HT1080 (cell line): Measurements from ENCODE around the gene SLC29A3. TPM values are rescaled to one million over a fixed set of nuclear protein-coding genes. Genes with fewer than 3 reads are reported as not detected.
"Not testable (repeated sequence)": the region's sequence is repeated elsewhere in the genome, so short reads cannot be mapped to it uniquely, and the experiment has no call there.

Experiments
- DNase-seq: peaks from one replicate; pipeline ENCODE4 v3.0.0-alpha.2; 2015; ENCODE audit warnings: low read depth
- polyA plus RNA-seq, 2 experiments: library from polyadenylated mRNA; depleted of rRNA; stranded (reverse); fragments of >200 nt; gene quantifications; 2 replicates each; pipeline ENCODE4 v1.2.3, GENCODE V29; 2015
- total RNA-seq: library from RNA; depleted of rRNA; stranded (reverse); fragments of >200 nt; shearing (Covaris generic); gene quantifications from 2 replicates; pipeline ENCODE4 v1.2.3, GENCODE V29; 2014; rRNA removed

The SLC29A3 gene
- 1.4 and 1.6 TPM in 2 replicates for total RNA-seq
- polyA plus RNA-seq (2015; cell fraction: cytosol; rRNA removed): 2.2 and 2.8 TPM in 2 replicates
- polyA plus RNA-seq (2015; cell fraction: nucleus; rRNA removed): 1.7 and 1.8 TPM in 2 replicates

DNA sequence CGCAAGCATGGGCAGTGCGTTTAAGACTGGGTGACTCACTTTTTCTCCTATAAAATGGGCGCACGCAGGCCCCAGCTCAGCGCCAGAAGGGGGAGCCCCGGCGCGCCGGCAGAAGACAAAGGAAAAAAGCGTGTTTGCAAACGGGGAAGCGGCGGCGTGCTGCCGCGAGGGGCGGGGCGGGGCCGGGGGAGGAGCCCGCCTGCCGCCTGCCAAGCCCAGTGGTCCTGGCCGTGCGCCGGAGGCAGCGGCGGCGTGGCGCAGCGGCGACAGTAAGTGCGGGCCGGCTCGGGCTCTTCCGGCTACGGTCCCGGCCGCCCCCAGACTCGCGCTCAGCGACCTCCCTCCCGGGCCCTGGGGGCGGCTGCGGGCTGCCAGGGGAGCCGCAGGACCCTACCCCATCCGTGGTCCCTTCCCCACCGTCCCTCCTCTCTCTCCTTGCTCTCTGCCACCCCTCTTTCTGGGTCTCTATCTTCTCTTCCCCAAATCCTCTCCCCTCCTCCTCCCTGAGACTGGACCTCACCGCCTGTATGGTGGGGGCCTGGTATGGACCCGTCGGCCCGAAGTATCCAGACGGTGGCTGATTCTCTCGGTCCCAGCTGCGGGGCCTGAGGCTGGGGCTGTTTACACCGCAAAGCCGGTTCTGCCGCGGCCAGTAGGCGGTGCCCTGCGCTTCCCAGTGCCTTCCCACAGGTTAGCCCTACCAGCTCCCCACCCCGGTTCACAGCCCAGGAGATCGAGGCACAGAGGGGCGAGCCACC is at the start of gene SLC29A3:
TSS of gene SLC29A3 (plus strand) at position 218 of the 758 bp plus-strand sequence. CDS start at position 269, 51 bp downstream.
- DNase-seq: peak; percentile 78

DNA sequence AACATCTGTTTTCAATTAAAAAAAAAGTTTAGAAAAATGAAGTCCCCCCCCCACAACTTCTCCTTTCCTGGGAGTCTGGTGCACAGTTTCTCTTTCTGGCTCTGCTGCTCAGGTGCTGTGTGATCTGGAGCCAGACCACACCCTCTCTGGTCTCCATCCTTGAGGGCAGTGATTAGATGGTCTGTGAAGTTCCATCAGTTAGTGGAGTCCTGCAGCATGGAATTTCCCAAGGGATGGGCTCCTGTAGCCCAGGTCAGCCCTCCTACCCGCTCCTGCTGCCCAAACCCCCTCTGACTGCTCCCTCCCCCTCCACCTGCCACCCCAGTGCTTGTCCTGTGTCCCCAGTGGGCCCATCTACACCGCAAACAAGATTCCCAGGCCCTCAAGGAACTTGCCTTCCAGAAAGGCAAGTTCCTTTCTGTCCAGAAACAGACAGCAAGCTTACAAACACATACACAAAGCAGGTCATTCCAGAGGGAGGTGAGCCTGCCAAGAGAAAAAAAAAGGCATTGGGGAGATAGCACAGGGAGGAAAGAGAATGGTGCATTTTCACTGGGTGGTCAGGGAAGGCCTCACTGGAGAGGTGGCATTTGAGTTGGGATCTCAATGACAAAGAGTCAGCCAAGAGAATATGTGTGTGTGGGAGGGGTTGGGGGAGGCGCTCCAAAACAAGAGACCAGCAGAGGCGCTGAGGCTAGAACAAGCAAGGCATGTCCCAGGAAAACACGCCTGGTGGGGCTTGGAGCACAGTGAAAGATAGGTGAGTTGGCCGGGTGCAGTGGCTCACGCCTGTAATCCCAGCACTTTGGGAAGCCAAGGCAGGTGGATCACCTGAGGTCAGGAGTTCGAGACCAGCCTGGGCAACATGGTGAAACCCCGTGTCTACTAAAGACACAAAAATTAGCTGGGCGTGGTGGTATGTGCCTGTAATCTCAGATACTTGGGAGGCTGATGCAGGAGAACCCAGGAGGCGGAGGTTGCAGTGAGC is 49.5 kb upstream of the SLC29A3 start:
- DNase-seq: no peak

DNA sequence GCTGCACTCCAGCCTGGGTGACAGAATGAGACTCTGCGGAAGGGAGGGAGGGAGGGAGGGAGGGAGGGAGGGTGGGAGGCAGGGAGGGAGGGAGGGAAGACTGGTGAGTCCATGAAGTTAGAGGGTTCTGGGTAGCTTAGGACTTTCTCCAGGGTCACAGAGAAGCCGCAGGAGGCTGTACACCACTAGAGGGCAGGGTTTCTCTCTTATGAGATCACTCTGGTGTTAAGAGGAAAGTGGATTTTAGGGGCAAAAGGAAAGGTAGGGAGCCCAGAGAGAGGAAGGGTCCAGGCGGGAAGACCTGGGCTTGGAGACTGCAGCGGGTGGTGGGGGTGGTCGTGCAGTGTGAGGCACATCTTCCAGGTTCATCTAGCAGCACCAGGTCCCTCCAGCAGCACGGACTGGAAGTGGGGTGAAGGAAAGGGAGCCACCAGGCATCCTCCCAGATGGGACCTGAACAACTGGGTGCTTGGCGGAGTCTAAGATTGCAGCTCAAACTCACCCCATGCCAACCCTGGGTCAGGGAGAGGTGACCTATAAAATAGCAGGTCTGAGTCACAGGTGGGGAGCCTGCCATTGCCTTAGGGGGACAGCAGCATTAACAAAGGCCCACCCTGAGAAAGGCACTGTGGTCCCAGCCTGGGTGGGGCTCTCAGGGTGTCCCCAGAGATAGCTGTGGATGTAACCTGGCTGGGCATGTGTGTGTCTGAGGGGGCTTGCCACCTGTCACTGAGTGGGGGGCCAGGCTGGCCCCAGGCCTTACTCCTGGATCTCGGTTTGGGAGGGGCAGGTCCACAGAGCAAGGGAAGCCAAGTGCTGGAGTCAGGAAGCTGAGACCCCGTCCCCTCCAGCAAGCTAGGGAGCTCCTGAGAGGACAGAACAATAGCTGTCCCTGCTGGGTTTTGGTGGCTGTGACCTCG is 48.5 kb upstream of the SLC29A3 start:
- DNase-seq: peak; percentile 65

DNA sequence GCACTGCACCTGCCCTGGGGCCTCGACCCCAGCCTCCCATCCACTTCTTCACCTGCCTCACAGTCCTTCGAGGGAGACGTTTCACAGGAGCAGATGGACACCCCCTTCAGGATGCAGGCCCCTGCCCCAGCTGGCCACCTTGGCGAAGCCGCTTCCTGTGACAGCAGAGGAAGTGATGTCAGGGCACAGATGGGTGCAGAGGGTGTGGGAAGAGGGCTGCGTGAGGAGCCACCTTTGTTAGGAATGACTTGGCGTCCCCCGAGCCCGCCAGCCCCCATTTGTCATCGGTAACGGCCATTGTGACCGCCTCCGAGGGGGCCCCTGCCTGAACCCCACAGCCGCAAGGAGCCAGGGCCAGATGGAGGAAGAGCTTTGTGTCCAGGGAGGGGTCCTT is 47.4 kb upstream of the SLC29A3 start:
- DNase-seq: peak; percentile 20

DNA sequence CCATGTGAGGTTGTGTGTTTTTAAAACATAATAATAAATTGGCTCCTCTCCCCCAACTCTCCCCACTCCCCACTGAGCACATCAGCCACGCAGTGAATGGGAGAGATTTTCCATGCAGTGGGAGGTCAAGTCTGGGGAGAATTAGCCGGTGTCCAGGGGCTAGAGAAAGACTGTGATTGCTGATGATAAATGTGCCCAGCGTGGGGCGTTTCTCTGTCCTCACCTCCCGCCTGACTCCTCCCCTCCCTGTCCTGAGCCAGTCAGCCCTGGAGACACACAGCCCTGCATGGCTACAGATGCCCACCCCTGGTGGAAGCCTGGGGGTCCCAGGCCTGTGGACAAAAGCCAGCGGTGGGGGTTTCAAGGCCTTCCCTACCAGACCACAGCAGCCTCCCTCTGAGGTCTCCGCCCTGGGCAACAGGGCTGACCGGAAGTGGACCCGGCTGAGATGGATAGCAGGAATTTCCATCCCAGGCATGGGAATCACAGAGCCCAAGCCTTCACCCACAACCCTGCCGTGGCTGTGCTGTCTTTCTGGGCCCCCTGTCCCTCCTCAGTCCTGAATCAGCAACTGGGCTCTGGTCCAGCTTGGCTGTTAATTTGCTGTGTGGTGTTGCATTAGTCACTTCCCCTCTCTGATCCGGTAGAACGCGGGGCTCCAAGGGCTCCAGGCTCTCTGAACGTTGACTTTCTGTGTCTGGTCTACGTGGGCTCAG is 46.8 kb upstream of the SLC29A3 start:
- peak; percentile 77 for DNase-seq

DNA sequence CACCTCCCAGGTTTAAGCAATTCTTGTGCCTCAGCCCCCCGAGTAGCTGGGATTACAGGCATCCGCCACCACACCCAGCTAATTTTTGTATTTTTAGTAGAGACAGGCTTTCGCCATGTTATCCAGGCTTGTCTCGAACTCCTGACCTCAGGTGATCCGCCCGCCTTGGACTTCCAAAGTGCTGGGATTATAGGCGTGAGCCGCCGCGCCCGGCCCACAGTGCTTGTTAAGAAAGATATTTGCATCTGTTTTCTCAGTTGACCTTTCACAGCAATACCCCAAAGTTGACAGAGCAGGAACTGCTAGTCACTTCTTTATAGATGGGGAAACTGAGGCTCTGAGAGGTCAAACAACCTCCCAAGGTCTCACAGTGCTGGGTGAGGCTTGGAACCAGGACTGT is 46.1 kb upstream of the SLC29A3 start:
- not testable (repeated sequence) for DNase-seq

DNA sequence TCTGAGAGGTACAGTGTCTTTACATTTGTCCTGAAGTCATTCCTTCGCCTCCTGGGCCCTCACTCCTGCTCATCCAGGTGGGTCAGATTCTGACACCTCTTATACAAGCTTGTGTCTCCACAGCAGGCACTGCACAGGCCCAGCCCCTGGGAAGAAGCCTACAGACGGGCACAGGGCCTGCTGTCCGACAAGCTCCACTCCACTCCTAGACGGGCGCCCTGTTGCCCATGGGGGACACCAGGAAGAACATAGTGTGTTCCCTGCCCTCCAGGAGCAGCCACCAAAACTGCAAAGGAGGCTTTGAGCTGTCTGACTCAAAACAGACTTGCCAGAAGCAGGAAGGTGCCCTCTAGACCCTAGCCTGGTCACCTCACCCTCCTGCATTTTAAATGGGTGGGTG is 45.6 kb upstream of the SLC29A3 start:
- DNase-seq: no peak

DNA sequence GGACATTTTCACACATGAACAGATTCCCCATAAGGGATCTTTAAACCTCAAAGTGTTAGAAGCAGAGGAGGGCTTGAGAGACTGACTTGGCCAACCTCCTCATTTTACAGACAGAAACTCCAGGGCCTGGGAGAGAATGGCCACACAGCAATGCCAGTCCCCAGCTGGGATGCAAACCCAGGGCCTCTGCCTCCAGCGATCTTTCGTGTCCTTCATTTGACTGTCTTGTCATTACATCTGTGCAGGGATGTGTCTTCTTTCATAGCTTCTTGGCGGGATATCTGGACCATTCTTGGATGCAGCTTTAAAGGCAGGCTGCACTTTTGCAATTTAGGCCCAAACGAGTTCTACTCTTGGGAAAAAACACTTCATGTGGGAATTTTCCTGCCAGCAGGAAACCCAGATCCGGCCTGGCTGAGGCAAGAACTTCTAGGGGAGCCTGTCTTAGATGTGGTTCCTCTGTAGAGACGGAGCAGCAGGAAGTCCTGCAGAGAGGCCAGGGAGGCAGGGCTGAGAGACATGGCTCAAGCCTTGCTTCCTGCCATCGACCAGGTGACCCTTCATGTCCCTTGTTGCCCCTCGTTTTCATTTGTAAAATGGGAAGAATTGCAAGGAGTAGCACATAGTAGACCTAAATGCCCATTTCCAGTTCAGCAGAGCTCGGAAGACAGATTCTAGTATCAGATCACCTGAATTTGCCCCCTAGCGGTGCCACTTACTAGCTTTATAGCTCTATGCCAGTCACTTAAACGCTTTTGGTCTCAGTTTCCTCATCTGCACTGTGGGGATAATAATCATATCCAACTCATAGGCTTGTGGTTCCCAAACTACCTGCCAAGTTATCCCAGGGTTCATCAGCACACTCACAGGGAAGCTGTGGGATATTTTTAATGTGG is 43.9 kb upstream of the SLC29A3 start:
- no peak for DNase-seq

DNA sequence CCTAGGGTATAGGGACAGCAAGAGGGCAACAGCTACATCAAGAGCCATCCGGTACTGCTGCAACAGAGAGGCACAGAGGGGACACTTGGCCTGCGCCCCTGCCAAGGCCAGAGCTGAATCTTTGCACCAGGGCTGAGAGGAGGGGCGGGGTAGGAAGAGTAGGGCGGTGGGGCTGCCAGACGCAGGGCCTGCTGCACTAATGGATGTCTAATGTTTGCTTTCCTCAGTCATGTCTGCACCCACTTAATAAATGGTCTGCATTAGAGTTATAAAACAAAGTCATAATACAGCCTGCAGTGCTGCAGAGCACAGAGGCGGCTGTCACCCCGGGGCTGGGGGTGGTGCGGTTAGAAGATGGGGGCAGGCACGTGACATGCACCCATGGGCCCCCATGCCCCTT is 42.2 kb upstream of the SLC29A3 start:
- DNase-seq: no peak

DNA sequence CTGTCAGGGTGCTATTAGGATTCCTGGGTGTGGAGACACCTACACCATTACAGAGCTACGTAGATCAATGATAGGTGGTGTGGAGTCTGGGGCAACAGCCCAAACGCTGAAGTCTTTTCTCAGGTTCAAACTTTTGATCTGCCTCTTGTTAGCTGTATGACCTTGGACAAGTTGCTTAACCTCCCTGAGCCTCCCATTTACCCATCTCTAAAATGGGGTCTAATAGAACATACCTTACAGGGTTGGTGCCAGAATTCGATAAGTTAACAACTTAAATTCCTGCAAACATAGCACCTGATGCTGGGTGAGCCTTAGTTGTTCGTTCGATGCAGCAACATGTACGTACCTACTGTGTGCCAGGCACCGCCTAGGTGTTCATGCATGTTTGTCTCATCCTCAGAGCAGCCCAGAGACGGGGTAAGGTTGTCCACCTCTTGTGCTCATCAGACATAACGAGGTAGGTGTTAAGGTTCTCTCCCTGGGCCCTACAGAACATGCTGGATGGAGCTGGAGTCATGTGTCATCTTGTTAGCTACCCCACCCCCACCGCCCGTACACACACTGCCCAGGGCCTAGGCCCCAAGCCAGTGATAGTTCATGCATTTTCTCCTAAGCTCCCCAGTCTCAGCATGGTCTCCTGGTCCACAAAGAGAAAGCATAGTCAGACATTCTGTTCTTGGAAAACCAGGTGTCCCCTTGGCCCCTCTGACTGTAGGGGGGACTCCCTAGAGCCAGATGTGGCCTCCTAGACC is 41.0 kb upstream of the SLC29A3 start:
- no peak for DNase-seq

DNA sequence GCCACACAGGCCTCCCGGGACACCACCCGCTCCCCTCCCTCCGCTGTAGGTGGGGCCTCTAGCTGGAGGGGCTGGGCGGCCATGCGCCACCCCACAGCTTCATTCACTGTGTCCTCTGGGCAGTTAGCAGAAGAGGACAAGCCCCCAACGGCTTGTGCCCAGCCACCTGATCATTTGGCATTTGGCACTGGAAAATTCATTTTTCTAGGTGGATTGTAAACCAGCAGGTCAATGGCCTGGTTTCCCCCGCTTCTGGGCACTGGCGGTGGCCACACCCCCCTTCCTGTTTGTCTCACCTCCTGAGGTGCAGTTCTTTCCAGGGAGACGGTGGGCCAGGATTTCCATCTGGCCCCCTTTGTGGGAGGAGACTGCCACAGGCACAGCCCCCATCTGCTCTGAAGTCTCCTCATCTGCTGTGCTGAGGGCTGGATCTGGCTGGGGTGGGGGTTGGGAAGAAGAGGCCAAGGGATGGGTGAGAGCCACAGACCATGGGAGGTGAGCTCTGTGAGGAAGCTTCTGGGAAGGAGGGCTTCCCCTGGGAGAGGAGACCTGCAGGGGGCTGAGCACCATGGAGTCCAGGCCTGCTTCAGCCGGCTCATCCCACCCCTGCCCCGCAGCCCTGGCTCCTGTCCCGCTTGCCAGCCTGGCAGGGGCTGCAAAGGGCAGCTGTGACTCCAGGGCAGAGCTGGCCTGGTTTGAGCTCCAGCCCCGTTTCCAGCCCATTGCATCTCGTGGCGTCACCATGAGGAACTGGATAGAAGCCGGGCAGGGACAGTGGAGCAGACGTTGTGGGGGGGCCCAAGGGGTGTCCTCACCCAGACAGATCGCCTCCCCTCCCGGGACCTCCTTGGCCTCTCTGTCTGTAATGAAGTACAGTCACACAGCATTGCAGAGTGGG is 40.1 kb upstream of the SLC29A3 start:
- DNase-seq: no peak

DNA sequence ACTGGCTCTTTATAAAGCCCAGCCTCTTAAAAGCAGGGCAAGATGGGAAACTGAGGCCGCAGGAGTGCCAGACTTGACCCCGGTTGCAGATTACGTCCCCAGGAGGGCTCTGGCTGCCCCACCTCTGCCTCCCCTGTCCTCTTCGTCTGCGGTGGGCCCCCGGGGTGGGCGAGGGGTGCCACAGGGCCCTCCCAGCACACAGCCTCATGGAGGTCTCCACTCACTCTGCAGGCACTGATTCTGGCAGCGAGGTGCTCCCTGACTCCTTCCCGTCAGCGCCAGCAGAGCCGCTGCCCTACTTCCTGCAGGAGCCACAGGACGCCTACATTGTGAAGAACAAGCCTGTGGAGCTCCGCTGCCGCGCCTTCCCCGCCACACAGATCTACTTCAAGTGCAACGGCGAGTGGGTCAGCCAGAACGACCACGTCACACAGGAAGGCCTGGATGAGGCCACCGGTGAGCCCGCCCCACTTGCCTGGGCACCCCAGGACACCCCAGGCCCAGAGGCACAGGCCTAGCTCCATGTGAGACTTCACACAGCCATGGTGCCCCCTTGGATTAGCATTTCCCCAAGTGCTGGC is 39.4 kb upstream of the SLC29A3 start:
- DNase-seq: no peak

DNA sequence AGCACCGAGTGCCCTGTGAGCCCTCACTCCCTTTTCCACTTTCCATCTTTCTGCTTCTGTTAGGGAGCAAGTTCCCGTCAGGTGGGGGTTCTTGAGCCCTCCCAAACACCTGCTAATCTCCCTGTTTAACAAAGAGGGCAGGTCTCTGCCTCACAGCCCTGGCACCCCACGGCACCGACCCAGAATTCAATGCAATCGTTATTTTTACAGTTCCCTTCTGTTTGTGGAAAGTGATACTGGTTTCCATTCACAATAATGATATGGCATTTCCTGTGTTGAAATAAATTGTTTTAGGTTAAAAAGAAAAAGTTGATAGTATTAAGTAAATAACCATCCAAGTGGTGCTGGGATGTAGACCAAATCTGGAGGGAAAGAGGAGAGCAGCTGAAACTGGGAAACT is 38.8 kb upstream of the SLC29A3 start:
- no peak for DNase-seq

DNA sequence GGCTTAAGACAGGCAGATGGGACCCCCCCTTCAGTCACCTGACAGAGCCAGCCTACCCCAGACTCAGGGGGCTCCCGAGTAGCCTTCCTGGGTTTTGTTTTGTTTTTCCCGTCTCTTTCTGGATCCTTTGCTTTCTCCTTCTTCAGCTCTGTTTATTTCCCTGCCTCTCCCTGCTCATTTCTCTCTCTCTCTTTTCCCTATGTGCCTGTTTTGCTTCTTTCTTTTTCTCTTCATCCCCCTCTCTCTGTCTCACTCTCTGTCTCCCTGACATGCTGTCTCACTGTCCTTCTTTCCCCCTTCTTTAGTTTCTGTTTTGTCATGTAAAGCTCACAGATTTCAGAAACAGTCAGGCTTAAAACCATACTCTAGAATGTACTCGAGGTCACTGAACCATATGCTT is 38.2 kb upstream of the SLC29A3 start:
- no peak for DNase-seq

DNA sequence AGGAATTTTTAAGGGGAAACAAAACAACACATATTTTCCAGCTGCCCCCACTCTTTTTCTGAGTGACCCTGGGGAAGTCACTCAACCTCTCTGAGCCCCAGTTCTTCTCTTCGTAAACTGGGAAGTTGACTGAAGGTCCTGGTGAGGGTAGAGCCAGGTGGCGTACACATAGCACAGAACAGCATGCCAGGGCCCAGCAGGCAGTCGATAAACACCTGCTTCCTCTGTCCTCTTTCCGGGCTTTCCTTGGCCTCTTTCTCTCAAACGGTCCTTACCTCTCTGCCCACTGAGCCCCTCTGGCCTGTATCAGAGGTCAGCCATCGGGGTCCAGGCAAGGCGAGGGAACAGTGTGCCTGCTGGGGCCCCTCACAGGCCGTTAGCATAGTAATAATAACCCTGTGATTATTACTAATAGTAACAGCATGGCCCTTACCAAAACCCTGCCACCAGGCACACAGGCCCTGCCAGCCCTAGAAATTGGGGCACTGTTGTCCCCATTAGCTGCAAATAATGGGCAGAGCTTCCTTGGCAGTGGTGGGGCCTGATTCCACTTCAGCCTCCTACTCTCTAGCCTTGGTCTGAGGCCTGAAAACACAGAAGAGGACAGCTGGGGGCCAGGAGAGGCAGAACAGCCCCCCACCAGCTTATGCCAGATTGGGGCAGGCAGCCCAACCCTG is 37.3 kb upstream of the SLC29A3 start:
- DNase-seq: no peak

DNA sequence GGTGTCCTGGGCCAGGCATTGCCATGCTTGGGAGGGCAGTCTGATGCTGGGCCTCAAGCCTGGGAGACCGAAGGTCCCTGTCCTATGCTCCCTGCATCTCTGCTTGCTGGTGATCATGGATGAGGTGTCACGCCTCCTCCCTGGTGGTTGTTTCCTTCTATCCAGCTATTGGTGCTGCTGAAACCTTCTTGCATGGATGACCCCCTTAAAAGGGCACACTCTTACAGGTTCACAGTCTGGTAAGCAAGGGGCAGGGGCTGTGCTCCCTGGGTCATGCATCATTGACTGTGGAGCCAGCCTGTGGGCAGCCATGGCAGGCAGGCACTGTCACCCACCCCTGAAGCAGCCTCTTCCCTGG is 36.8 kb upstream of the SLC29A3 start:
- DNase-seq: no peak

DNA sequence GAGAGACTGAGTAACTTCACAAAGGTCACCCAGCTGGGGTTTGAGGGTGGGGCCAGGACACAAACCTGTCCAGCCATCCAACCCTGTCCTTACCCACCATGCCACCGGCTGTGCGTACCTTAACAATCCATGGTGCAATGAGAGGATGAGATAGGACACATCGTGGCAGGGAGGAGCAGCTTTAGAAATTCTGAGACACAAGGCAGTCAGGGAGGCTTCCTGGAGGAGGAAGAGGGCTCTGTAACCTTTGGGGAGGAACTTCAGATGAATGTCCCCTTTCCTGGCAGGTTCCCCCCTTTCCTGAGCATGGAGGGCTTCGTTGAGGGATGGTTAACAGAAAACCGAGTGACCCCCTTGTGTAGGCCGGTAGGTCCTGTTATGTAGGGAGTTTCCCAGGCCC is 35.6 kb upstream of the SLC29A3 start:
- no peak for DNase-seq
